ENCODE results near the gene KRTAP4-7. TPM values are rescaled to one million over a fixed set of nuclear protein-coding genes. Genes with fewer than 3 reads are reported as not detected.
"Not testable (repeated sequence)": the region's sequence is repeated elsewhere in the genome, so short reads cannot be mapped to it uniquely, and the experiment has no call there.

Gene KRTAP4-7
- total RNA-seq, 2 experiments from 2014 or later, result not detected

DNA sequence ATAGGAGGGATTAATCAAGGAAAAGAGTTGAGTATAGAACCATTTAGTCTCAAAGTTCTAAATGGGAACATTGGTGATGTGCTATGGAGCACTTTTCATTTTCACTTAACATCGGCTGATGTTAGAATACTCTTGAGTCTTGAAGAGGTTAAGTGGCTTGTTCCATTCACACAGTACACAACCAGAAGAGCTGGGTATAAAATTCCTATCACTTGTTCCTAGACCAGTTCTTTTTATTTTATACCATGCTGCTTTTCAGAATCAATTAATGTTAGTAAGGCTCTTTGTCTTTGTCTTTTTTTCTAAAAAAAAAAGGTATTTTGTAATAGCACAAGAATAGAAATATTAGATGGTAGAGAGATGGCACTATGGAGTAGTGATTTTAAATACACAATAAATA lies 41.0 kb upstream of the KRTAP4-7 start:
- no TSS peak for BruUV-seq (replicated peaks)
- POLR2A ChIA-PET, result no interaction called here
- H3K4me2 ChIP-seq (ENCODE audit: low read length), result no peak overlapping the region

DNA sequence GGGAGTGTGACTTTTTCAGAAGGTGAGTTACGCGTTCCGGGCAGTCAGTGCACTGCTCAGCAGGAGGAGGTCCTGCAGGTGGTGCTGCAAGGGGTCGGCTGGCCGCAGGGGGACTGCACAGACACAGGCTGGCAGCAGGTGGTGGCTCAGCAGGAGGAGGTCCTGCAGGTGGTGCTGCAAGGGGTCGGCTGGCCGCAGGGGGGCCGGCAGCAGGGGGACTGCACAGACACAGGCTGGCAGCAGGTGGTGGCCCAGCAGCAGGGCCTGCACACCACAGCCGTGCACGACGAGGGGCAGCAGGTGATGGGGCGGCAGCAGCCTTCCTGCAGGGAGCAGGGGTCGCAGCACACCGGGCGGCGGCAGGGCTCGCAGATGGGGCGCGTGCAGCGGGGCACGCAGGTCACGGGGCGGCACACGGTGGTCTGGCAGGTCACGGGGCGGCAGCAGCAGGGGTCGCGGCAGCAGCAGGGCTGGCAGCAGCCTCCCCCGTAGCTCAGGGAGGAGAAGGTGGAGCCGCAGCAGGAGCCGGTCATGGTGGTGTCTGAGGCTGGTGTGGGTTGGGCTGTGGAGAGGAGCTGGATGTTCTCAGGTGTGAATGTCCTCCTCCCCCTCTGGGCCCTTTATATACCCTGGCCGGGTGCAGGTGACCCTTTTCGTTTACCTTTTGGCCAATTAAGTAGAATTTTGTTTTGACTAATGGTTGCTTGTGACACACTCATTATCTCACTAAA lies 37.0 kb upstream of the KRTAP4-7 start, which contains the start of gene KRTAP2-1:
KRTAP2-1 (minus strand) TSS at position 582 of the 731 bp plus-strand sequence; CDS start at position 533, 49 bp downstream.
- BruUV-seq (replicated peaks); H3K4me3 ChIP-seq (ENCODE audit: low read depth, low read length, poor library complexity, severe bottlenecking); CTCF ChIA-PET (ENCODE audit: unreplicated experiment); H3K27ac ChIP-seq (ENCODE audit: low read depth, low read length, poor library complexity, severe bottlenecking); H3K4me2 ChIP-seq (ENCODE audit: low read length); H3K4me1 ChIP-seq (ENCODE audit: insufficient read depth, low read length, poor library complexity, severe bottlenecking); H3K9me2 ChIP-seq (ENCODE audit: insufficient read depth, low read length); H3K9me3 ChIP-seq (ENCODE audit: low read length); H3K36me3 ChIP-seq (ENCODE audit: insufficient read depth, low read length); H4K20me1 ChIP-seq (ENCODE audit: insufficient read depth, low read length); intact Hi-C loops (cut with micrococcal nuclease; ENCODE audit: unreplicated experiment); H2AFZ ChIP-seq (ENCODE audit: low read length); H3K79me2 ChIP-seq (ENCODE audit: insufficient read depth, low read depth, low read length); DNase-seq (ENCODE audit: low spot score); POLR2A ChIA-PET: not testable (repeated sequence)

More for the DNA sequence above, 41.0 kb upstream of the KRTAP4-7 start:
- no peaks in the 10 kb centered on the region for H3K9me2 ChIP-seq (ENCODE audit: insufficient read depth, low read length)
- CTCF ChIA-PET (ENCODE audit: unreplicated experiment), result no interaction called here
- H3K4me3 ChIP-seq (ENCODE audit: low read depth, low read length, poor library complexity, severe bottlenecking), result no peak overlapping the region
- no peak overlapping the region for H2AFZ ChIP-seq (ENCODE audit: low read length)
- H3K36me3 ChIP-seq (ENCODE audit: insufficient read depth, low read length), result no peaks in the 10 kb centered on the region
- H3K79me2 ChIP-seq (ENCODE audit: insufficient read depth, low read depth, low read length), result no peaks in the 10 kb centered on the region
- no peaks in the 10 kb centered on the region for H4K20me1 ChIP-seq (ENCODE audit: insufficient read depth, low read length)
- TF ChIP-seq CTCF (conservative IDR thresholded peaks at IDR 0.05; ENCODE audit: low read length), result no peak
- no peak for TF ChIP-seq EZH2phosphoT487 (IDR thresholded peaks at IDR 0.05; ENCODE audit: borderline replicate concordance, low read depth, low read length)
- intact Hi-C loops (cut with micrococcal nuclease; ENCODE audit: unreplicated experiment), result no loop called here
- no peaks in the 10 kb centered on the region for H3K4me1 ChIP-seq (ENCODE audit: insufficient read depth, low read length, poor library complexity, severe bottlenecking)
- H3K27ac ChIP-seq (ENCODE audit: low read depth, low read length, poor library complexity, severe bottlenecking), result no peak overlapping the region
- H3K9me3 ChIP-seq (ENCODE audit: low read length), result no peaks in the 10 kb centered on the region
- no peak for DNase-seq (ENCODE audit: low spot score)

DNA sequence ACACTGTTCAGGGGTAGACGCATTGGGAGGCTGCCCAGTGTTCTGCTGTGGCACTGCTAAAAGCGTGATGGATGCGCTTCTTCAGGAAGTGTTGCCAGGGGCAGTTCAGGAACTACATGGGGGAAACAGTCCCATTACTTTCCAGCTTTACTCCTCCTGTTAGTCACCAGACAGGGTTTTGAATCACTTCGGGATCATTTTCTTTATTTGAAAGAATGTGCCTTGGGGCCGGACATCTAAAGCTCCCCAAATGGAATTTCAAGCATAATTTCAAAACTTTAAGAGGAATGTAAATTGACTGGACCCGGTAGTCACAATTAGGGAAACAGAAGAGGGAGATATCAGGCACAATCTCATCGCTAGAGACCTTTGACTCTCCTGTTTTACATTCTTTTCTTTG lies 35.5 kb upstream of the KRTAP4-7 start:
- Histone ChIP-seq H3K4me1 (ENCODE audit: insufficient read depth, low read length, poor library complexity, severe bottlenecking) (no peaks in the 10 kb centered on the region), H3K4me3 (ENCODE audit: low read depth, low read length, poor library complexity, severe bottlenecking) (no peak overlapping the region), H3K36me3 (ENCODE audit: insufficient read depth, low read length) (no peaks in the 10 kb centered on the region), H3K79me2 (ENCODE audit: insufficient read depth, low read depth, low read length) (no peaks in the 10 kb centered on the region), H4K20me1 (ENCODE audit: insufficient read depth, low read length) (no peaks in the 10 kb centered on the region), H3K9me3 (ENCODE audit: low read length) (no peaks in the 10 kb centered on the region), H3K9me2 (ENCODE audit: insufficient read depth, low read length) (no peaks in the 10 kb centered on the region), H3K27ac (ENCODE audit: low read depth, low read length, poor library complexity, severe bottlenecking) (no peak overlapping the region), H3K4me2 (ENCODE audit: low read length) (no peak overlapping the region), H2AFZ (ENCODE audit: low read length) (no peak overlapping the region)
- BruUV-seq (replicated peaks), result no TSS peak
- ChIA-PET POLR2A (no interaction called here), CTCF (ENCODE audit: unreplicated experiment) (no interaction called here)
- no peak for DNase-seq (ENCODE audit: low spot score)
- intact Hi-C loops (cut with micrococcal nuclease; ENCODE audit: unreplicated experiment), result no loop called here
- no peak for TF ChIP-seq CTCF (conservative IDR thresholded peaks at IDR 0.05; ENCODE audit: low read length)
- no peak for TF ChIP-seq EZH2phosphoT487 (IDR thresholded peaks at IDR 0.05; ENCODE audit: borderline replicate concordance, low read depth, low read length)

Measured in OCI-LY7 (cell line).